HG02970 (cell line): ENCODE data around the gene PI3.
"Not testable (repeated sequence)": the region's sequence is repeated elsewhere in the genome, so short reads cannot be mapped to it uniquely, and the experiment has no call there.

Source experiments
- ATAC-seq: cut with Tn5 transposase; IDR thresholded peaks from one replicate; pipeline ENCODE4 v1.9.1; 2021; ENCODE audit warnings: mild to moderate bottlenecking, moderate library complexity, moderate number of reproducible peaks; ENCODE audit not compliant: unreplicated experiment, low FRiP score

The PI3 gene, protein sequence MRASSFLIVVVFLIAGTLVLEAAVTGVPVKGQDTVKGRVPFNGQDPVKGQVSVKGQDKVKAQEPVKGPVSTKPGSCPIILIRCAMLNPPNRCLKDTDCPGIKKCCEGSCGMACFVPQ

DNA sequence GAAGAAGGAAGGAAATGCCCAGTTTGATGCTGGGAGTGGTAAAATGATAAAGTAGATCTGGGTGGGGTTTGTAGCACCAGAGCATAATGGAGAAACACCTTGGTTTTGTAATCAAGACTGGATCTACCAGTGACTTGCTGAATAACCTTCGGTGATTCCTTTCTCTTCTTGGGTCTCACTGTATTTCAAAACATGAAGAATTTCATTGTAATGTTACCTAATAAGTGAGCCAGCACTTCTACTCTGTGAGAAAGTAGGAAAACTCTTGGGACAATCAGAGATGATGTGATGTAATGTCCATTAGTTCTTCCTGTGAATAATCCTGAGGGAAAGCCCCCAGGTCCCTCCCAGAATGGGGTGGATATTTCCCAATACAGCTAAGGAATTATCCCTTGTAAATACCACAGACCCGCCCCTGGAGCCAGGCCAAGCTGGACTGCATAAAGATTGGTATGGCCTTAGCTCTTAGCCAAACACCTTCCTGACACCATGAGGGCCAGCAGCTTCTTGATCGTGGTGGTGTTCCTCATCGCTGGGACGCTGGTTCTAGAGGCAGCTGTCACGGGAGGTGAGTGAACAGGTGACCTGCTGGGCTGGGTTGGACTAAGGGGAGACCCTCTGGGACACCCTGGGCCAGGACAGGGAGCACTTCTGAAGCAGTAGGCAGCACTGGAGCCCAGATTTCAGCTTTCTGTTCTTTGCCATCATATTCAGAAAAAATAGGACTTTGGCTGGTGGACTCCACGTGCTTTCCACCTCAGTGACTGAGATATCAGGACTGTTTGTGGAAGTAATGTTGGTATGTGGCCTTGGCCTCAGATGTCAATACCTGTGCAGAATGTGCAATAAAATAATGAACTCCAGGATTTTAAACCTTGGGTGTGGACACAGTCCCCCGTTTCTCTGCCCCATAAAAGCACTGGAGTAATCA lies at the start of gene PI3:
PI3 (plus strand) TSS at position 469 of the 931 bp plus-strand sequence; CDS start at position 490, 21 bp downstream.
- no peak for ATAC-seq

DNA sequence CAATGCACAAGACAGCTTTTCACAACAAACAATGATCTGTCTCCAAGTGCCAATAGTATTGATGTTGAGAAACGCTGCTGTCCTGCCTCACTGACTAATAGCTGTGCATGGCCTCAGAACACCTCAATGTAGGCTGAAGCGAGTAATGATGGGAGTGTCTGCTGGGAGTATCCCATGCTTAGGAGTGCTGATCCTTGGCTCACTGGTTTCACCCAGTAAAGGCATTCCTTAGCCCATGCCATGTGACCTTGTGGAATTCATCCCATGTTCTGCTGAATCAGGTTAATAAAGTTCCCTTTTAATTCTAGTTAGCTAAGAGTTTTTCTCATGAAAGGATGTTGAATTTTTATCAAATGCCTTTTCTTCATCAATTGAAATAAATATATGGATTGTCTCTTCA lies 46.6 kb upstream of the PI3 start:
- no peak for ATAC-seq

DNA sequence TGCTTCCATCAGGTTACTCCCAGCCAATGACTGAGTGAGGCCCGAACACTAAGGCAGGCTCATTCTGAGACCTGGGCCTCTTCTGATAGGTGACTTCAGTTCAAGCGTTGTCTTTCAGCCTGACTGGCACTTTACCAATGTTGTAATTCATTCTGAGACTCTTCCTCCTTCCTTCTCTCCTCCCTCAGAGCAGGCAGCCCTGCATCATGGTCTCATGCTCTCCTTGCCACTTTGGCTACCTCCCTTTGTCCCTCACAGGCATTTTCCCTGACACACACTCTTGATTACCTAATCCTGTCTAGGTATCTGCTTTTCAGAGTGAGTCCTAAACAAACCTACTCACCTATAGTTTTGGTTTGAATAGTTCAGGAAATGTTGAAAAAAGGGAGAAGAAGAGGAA lies 37.8 kb upstream of the PI3 start:
- ATAC-seq = no peak

DNA sequence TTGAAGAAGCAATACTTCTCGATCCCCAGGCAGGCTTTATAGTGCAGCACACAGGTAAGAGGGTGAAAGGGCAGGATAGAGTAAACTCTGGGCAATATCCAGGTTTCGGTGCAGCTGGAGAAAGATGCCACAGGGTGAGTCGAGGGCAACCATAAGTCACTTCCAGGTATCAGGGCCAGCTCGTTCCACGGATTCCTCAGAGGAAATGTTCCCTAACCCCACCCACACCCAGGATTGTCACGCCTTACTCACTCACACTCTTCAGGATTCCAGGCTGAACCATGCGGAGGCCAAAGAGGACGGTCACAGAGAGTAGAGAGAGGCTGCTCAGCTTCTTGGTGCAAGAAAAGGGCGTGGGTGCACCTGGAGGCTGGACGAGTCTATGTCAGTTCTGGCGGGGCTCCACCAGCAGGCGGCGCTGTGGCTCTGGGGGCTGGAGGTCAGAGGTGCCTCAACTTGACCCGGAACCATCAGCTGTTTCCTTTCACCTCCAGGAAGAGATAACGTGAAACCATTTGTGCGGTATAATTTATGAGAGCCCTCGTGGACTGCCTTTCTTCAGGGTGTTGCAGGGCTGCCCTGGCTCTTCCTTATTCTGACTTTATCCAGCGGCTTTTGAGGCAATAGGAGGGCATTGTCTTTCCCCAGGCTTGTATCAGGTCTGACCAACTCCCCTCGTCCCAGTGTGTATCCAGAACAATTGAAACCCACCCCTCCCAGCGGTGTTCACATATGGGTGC lies 36.0 kb upstream of the PI3 start:
- ATAC-seq = no peak

DNA sequence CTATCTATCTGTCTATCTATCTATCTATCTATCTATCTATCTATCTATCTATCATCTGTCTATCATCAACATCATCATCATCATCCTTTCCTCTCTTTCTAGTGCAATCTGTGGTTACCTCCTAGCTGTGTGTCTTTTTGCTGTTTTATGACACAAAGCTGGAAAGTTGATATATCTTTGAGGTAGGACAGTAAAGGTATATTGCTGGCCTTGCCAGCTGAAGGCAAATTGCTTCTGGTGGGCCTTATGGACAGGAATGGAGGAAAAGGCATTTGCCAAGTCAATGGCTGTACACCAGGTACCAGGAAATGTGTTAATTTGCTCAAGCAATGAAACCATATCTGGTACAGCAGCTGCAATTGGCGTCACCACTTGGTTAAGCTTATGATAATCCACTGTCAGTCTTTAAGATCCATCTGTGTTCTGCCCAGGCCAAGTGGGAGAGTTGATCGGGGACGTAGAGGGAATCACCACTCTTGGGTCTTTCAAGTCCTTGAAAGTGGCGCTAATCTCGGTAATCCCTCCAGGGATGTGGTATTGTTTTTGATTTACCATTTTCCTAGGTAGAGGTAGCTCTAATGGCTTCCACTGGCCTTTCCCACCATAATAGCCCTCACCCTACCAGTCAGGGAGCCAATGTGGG lies 34.8 kb upstream of the PI3 start:
- ATAC-seq = not testable (repeated sequence)

DNA sequence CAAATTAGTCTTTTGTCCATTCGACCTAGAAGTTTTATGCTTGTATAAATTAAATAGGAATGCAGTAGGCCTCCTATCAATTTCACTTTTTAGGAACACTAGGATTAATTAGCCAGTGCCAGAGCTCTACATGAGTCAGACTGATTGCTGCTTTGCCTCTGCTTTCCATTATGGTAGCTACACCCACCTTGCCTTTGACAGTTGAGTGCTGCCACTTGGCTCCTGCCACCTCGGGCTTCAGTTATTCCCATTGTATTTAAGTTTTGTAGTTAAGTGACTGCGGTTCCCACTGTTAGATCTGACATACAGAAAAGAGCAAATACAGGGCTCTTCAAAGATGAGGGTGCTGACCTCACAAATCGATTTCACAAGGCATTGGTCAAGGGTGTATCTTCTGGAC lies 33.9 kb upstream of the PI3 start:
- no peak for ATAC-seq

DNA sequence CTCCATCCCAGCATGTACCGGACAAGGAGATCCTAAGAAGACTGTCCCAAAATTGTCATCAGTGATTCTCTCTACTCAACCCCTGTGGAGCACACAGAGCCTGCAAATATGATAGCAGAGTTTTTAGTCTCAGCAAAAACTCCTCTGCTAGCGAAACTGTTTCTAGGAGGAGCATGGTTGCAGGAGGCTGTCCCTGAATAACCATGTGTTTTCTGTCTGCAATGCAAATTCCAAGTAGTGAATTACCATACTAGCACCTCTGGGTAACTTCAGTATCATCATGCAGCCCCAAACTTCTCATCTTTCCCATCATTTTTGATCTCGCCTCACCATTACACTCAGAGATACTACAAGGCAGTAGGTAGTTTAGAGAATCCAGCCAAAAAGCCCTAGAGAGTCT lies 25.6 kb upstream of the PI3 start:
- ATAC-seq = no peak

DNA sequence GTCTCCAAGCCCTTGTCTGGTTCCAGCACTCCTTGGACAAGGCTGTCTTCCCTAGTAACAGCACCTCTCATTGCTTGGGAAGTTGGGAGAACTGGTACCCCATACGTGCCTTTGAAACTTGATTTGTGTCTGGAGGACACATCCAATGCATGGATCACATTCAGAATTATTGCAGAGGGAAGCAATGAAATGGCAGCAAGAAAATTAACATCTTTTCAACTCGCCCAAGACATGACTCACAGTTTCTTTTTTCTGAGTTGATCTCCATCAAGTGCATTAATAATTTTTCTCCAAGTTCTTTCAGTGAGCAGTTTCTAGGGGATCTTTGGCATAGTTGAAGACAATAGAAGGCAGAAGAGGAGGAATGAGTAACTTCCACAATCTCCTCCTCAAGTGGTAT lies 22.3 kb upstream of the PI3 start:
- ATAC-seq = no peak

DNA sequence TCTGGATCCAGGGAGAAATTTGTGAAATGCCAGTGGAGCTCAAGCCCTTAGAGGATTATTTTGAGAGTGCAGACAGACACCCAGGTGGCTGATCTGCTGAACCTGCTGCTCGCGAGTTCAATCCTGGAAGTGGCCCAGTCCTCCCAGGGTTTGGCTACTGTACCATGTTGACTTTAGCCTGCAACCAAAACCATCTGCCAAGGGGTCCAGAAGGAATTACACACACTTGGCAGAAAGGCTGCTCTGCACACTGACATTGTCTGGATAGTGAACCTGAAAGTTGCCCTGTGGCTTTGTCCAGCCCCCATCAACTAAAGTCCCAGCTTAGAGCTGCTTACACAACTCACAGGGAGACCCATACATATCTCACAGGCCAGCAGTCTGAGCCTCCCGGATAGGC lies 21.6 kb upstream of the PI3 start:
- ATAC-seq = no peak

DNA sequence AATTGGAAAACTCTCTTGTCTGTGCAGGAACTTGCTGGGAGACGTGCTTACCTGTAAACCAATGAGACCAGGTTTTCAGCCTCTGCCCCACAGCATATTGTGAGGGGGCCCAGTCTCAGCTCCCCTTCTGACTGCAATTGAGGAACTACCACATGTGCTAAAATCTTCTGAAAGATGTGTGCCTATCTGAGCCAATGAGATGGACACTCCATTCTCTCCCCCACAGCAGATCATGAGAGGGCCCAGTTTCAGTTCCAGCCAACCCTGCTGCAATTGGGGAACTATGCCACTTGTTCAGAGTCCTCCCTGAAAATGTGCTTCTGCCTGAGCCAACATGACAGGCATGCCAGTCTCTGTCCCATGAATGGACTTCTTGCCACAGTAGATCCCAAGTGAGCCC lies 20.9 kb upstream of the PI3 start:
- no peak for ATAC-seq

DNA sequence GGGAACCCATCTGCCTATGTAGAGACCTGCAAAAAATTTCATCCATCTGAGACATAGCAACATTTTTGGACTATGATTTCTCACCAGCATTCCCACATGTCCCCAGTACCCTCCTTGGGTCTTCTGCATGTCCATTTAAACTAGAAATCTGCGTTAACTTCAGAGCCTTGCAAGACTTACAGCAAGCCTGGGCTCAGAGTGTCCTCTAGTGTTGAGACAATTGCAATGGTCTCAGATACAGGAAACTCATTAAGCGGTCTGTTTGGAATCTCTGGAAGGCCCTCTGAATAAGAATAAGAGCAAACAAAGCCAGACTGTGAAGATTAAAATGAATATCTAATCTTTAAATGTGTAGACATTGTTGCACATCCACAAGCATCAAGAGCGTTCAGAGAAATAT lies 20.5 kb upstream of the PI3 start:
- ATAC-seq = no peak

DNA sequence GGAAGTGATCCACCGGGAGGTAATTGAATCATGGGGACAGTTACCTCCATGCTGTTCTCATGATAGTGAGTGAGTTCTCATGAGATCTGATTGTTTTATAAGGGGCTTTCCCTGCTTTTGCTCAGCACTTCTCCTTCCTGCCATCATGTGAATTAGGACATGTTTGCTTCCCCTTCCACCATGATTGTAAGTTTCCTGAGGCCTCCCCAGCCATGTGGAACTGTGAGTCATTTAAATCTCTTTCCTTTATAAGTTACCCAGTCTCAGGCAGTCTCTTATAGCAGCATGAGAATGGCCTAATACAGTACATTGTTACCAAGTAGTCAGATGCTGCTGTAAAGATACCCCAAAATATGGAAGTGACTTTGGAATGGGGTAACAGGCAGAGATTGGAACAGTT lies 19.9 kb upstream of the PI3 start:
- not testable (repeated sequence) for ATAC-seq

DNA sequence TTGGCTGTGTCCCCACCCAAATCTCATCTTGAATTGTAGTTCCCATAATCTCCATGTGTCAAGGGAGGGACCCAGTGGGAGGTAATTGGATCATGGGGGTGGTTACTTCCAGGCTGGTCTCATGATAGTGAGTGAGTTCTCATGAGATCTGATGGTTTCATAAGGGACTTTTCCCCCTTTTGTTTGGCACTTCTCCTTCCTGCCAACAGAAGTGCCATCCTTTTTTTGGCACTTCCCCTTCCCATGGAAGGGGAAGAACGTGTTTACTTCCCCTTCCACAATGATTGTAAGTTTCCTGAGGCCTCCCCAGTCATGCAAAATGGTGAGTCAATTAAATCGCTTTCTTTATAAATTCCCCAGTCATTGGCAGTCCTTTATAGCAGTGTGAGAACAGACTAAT lies 18.0 kb upstream of the PI3 start:
- no peak for ATAC-seq

DNA sequence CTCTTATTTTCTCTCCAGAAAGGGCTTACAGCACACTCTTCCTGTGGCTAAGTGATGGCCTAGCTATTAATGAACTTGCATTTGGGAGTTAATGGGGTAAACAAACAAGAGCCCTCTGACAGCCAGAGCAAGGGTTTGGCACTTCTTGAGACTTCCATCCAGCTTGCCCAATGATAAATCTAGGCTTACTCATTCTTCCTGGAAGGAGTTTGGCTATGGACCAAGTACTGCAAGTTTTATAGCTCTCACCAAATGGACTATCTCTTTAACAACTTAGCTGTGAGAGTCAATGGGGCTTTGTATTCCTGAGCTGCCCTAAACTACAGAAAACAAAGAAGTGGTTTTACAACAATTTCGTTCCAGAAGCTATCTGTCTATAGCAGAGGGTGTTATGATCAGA lies 16.7 kb upstream of the PI3 start:
- no peak for ATAC-seq

DNA sequence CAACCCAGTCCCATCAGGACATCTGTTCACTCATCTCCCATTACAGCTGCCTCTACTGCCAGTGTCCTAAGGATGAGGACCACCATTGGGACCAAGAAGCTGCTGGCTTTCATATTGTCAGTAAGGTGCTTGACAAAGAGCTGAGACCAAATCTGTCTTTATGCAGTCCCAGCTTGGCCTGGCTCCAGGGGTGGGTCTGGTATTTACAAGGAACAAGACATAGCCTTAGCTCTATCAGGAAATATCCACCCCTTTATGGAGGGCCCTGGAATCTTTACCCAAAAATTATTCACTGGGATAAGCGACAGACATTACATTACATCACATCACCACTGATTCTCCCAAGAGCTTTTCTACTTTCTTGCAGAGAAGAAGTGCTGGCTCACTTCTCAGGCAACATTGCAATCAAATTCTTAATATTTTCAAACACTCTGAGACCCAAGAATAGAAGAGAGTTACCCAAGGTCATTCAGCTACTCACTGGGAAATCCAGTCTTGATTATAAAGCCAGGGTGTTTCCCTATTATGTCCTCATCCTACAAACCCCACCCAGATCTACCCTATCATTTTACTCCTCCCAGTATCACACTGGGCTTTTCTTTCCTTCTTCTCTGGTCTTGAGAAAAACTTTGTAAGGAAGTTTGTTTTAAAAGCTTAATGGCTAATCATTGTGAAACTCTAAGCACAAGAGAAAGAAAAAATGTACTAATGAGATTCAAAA lies 11.5 kb upstream of the PI3 start:
- no peak for ATAC-seq

DNA sequence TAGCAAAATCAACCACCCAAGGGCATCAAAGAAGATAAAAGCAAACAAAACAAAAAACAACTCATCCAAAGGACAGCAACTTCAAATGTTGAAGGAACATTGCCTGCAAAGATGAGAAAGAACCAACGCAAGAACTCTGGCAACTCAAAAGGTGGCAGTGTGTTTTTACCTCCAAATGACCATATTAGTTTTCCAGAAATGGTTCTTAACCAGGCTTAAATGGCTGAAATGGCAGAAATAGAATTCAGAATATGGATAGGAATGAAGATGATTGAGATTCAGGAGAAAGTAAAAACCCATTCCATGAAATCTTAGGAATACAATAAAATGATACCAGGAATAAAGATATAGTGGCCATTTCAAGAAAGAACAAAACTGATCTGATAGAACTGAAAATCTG lies 9.8 kb upstream of the PI3 start:
- no peak for ATAC-seq

DNA sequence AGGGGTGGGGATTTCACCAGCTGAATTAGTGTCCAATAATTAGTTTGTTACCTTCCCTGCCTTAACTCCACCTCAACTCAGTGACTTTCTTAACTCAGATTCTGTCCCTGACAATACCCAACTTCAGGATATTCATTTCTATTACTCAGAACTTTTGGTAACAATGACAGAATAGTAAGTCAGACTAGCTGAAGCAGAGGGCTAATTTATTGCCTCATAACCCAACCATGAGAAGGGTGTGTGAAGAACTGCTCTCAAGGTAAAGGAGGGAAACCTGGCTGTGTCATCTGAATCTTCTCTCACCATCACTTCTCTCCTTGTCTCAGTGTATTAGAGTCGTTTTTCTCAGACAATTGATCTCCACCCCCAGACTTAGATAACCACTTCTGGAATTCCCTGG lies 1.2 kb upstream of the PI3 start:
- ATAC-seq = no peak

DNA sequence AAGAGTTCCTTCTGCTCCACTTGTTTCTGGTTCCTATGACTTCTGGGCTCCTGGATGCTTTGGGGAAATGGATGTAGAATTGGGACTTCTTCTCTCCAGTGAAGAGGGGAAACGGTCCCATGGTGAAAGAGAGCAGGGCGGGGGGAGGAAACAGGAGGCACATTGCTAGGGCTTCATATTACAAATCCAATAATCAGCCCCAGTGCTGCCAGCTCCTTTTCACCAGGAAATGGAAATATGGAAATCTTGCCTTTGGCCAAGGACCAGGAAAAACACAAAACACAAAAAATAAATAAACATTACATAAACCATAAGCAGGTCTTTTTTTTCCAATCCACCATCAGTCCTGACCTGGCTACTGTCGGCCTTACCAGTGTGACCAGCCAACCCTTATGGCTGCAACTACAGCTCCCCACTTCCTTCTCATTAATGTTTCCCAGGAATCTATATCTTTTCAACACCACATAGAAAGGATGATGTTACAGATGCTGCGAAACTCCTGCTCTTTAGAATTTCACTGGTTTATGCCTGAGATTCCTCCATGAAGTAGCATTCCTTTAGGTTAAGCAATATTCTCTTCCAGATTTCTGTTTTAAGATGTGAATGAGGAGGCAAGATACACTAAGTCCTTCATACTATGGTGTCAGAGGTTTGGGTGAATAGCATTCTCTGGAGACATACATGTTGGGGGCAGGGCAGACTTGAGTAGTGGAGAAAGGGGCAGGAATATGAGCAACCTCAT lies 2.0 kb downstream of the PI3 start:
- no peak for ATAC-seq

DNA sequence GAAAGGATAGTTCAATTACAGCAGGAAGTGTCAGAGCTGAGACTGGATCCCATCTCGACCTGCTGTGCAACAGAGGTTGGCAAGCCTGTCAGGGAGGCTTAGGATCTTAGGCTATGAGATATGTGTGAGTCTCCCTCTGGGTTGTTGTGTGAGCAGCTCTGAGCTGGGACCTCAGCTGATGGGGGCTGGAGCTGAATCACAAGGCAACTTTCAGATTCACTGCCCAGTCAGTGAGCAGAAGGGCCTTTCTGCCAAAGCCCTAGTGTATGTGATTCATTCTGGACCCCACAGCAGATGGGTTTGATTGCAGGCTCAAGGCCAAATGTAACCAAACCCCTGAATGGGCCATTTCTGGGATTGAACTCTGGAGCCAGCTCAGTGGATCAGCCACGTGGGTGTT lies 4.5 kb downstream of the PI3 start:
- no peak for ATAC-seq

DNA sequence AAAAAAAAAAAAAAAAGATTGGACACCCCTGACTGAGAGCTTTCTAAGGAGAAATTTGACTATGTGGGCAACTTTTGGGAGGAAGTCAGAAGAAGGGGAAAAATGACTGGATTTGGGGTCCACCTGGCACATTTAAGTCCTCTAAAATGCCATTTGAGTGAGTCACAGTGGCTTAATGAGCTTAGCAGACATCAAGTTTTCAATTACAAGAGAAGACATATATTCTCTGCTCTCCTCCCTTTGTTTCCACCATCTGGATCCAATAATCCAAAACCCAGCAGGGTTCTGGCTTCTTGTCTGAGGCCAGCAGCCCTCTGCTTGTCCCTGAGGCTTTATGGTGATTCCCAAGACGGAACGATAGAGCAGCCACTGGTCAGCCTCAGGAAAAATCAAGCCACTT lies 6.9 kb downstream of the PI3 start:
- ATAC-seq = no peak
